ENCODE results near the gene PRKCE.

DNA sequence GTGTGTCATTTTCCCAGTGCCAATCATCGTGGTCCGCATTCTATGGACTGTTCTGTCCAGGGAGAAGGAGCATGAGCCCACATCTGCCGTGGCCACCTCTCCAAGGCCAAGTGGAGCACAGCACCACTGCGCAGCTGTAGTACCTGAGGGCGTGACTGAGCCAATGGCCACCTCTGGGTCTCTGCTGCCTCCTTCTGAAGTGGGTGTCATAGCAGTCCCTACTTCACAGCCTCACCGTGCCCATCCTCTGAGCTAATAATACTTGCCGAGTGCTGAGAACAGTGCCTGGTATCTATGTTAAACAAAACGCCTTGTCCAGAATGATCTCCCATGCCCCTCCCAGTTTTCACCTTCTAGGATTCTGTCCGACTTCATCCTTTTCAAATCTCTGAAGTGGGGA is 256.1 kb downstream of the PRKCE start:
- no peak for TF ChIP-seq ZNF274 (IDR thresholded peaks at IDR 0.05; ENCODE audit: low read depth, low read length)
- TF ChIP-seq SUZ12 (IDR thresholded peaks at IDR 0.05; ENCODE audit: extremely low read depth, insufficient read depth, insufficient read length) = no peak

Data from NT2/D1 (cell line).